Activated gamma-delta T cell (primary cell): ENCODE measurements around the gene SYT9.

Experiments used
- DNase-seq: peaks from one replicate; lab custom pipeline; 2025; lab: John Stamatoyannopoulos, UW

The SYT9 gene

GRCh38 chr11:7471071-7471470 is 219.4 kb downstream of the SYT9 start:
- no peak for DNase-seq

GRCh38 chr11:7473717-7474116 is 222.0 kb downstream of the SYT9 start:
- no peak for DNase-seq

- DNase-seq, result no peak
These were observed 228.4 kb downstream of the SYT9 start for GRCh38 chr11:7480113-7480512.

- no peak for DNase-seq
These were observed 232.4 kb downstream of the SYT9 start for GRCh38 chr11:7484131-7484530.

GRCh38 chr11:7484645-7485044 is 232.9 kb downstream of the SYT9 start:
- DNase-seq, result no peak

GRCh38 chr11:7485186-7486097 is 233.7 kb downstream of the SYT9 start, which contains the start of gene OLFML1:
OLFML1 (plus strand) TSS chr11:7485506; CDS start chr11:7485876, 370 bp downstream.
- DNase-seq, result no peak

GRCh38 chr11:7486098-7486780 is 234.5 kb downstream of the SYT9 start:
- DNase-seq, result no peak

- DNase-seq, result no peak
These were observed 235.1 kb downstream of the SYT9 start for GRCh38 chr11:7486781-7487140.

- DNase-seq, result no peak
These were observed 235.7 kb downstream of the SYT9 start for GRCh38 chr11:7487360-7487759.

GRCh38 chr11:7488681-7489080 is 237.0 kb downstream of the SYT9 start:
- DNase-seq, result no peak

- no peak for DNase-seq
These were observed 237.7 kb downstream of the SYT9 start for GRCh38 chr11:7489376-7489775.

GRCh38 chr11:7490054-7490453 is 238.3 kb downstream of the SYT9 start:
- DNase-seq, result no peak

GRCh38 chr11:7490535-7490934 is 238.8 kb downstream of the SYT9 start:
- DNase-seq, result no peak

- DNase-seq, result no peak
These were observed 240.5 kb downstream of the SYT9 start for GRCh38 chr11:7492253-7492652.

- DNase-seq, result no peak
These were observed 242.0 kb downstream of the SYT9 start for GRCh38 chr11:7493670-7494069.

- no peak for DNase-seq
These were observed 242.5 kb downstream of the SYT9 start for GRCh38 chr11:7494086-7494745.

GRCh38 chr11:7495882-7496551 is 244.3 kb downstream of the SYT9 start:
- no peak for DNase-seq

GRCh38 chr11:7498193-7498592 is 246.5 kb downstream of the SYT9 start:
- DNase-seq, result no peak

- no peak for DNase-seq
These were observed 247.4 kb downstream of the SYT9 start for GRCh38 chr11:7499081-7499480.

- no peak for DNase-seq
These were observed 248.5 kb downstream of the SYT9 start for GRCh38 chr11:7500251-7500650.

- no peak for DNase-seq
These were observed 249.5 kb downstream of the SYT9 start for GRCh38 chr11:7501251-7501650.

GRCh38 chr11:7501894-7502293 is 250.2 kb downstream of the SYT9 start:
- no peak for DNase-seq
